Liver (tissue), 9 donors: ENCODE results near the gene MOXD1. TPM values are rescaled to one million over a fixed set of nuclear protein-coding genes. Genes with fewer than 3 reads are reported as not detected.

ENCODE experiments used
- DNase-seq: peaks from one replicate; pipeline ENCODE4 v3.0.0-alpha.2; 2017; ENCODE audit warnings: low spot score
- H3K27ac ChIP-seq, 2 donors: one replicate each; pipeline ENCODE4 v1.7.0; 2013; ENCODE audit warnings: inconsistent platforms in 2 of 2, low read length in 2 of 2, control low read depth in 1 of 2, low read depth in 1 of 2, mild to moderate bottlenecking in 1 of 2
- H3K27me3 ChIP-seq, 4 donors: one replicate each; pipeline versions ENCODE4 v1.6.1 to v1.7.0; 2013; ENCODE audit warnings: low read length in 3 of 4, inconsistent platforms in 1 of 4, mild to moderate bottlenecking in 1 of 4, moderate library complexity in 1 of 4; ENCODE audit not compliant: control insufficient read depth in 4 of 4, insufficient read depth in 4 of 4
- H3K36me3 ChIP-seq, 4 donors: one replicate each; pipeline versions ENCODE4 v1.6.1 to v1.7.0; 2013; ENCODE audit warnings: low read length in 3 of 4, mild to moderate bottlenecking in 3 of 4, low read depth in 1 of 4, moderate library complexity in 1 of 4; ENCODE audit not compliant: control insufficient read depth in 4 of 4, insufficient read depth in 3 of 4
- H3K4me1 ChIP-seq, 4 donors: one replicate each; pipeline versions ENCODE4 v1.6.1 to v1.7.0; 2013; ENCODE audit warnings: low read length in 3 of 4, mild to moderate bottlenecking in 3 of 4, moderate library complexity in 1 of 4; ENCODE audit not compliant: control insufficient read depth in 4 of 4, insufficient read depth in 4 of 4
- H3K4me3 ChIP-seq, 3 donors: one replicate each; pipeline versions ENCODE4 v1.6.1 to v1.7.0; 2013; ENCODE audit warnings: low read length in 3 of 3, control low read depth in 1 of 3, low read depth in 1 of 3, mild to moderate bottlenecking in 1 of 3
- H3K9ac ChIP-seq, 2 donors: one replicate each; pipeline ENCODE4 v1.7.0; 2013; ENCODE audit warnings: low read length in 2 of 2, mild to moderate bottlenecking in 2 of 2, moderate library complexity in 2 of 2, control low read depth in 1 of 2, low read depth in 1 of 2
- H3K9me3 ChIP-seq, 4 donors: one replicate each; pipeline versions ENCODE4 v1.6.1 to v1.7.0; 2013; ENCODE audit warnings: low read length in 3 of 4; ENCODE audit not compliant: control insufficient read depth in 4 of 4
- ATF3 ChIP-seq: IDR thresholded peaks from 2 replicates; pipeline ENCODE4 v1.6.1; 2016; ENCODE audit warnings: antibody characterized with exemption
- CTCF ChIP-seq: fragments of 150-350 bp; IDR thresholded peaks from 2 replicates; pipeline ENCODE4 v1.5.1; 2017; ENCODE audit warnings: improper control_type of control experiment, low read depth, low read length; ENCODE audit not compliant: missing input control
- EGR1 ChIP-seq, 2 donors: IDR thresholded peaks; 2 replicates each; pipeline ENCODE4 v1.6.1; 2016 to 2018; ENCODE audit warnings: antibody characterized with exemption in 2 of 2, low read depth in 2 of 2
- FOXA1 ChIP-seq: IDR thresholded peaks from 2 replicates; pipeline ENCODE4 v1.6.1; 2016; ENCODE audit warnings: antibody characterized with exemption
- FOXA2 ChIP-seq: IDR thresholded peaks from 2 replicates; pipeline ENCODE4 v1.6.1; 2016; ENCODE audit warnings: antibody characterized with exemption
- GABPA ChIP-seq, 2 donors: IDR thresholded peaks in 1 of 2; conservative IDR thresholded peaks in 1 of 2; 2 replicates each; pipeline ENCODE4 v1.6.1; 2016; ENCODE audit warnings: antibody characterized with exemption in 2 of 2, mild to moderate bottlenecking in 1 of 2, moderate library complexity in 1 of 2
- HNF4A ChIP-seq, 2 donors: conservative IDR thresholded peaks; 2 replicates each; pipeline ENCODE4 v1.6.1; 2016; ENCODE audit warnings: antibody characterized with exemption in 2 of 2, mild to moderate bottlenecking in 2 of 2
- HNF4G ChIP-seq: IDR thresholded peaks from 2 replicates; pipeline ENCODE4 v1.6.1; 2016; ENCODE audit warnings: antibody characterized with exemption
- JUND ChIP-seq, 2 donors: IDR thresholded peaks; 2 replicates each; pipeline ENCODE4 v1.6.1; 2016; ENCODE audit warnings: antibody characterized with exemption in 2 of 2
- MAX ChIP-seq: IDR thresholded peaks from 2 replicates; pipeline ENCODE4 v1.6.1; 2016; ENCODE audit warnings: antibody characterized with exemption
- NR2F2 ChIP-seq: IDR thresholded peaks from 2 replicates; pipeline ENCODE4 v1.6.1; 2016; ENCODE audit warnings: antibody characterized with exemption
- RAD21 ChIP-seq, 2 donors: IDR thresholded peaks; 2 replicates each; pipeline ENCODE4 v1.6.1; 2016; ENCODE audit warnings: antibody characterized with exemption in 2 of 2, mild to moderate bottlenecking in 2 of 2
- REST ChIP-seq: IDR thresholded peaks from 2 replicates; pipeline ENCODE4 v1.6.1; 2016; ENCODE audit warnings: antibody characterized with exemption, mild to moderate bottlenecking
- RXRA ChIP-seq, 2 donors: IDR thresholded peaks; 2 replicates each; pipeline ENCODE4 v1.6.1; 2017 to 2018; ENCODE audit warnings: antibody characterized with exemption in 2 of 2, mild to moderate bottlenecking in 1 of 2
- SP1 ChIP-seq: IDR thresholded peaks from 2 replicates; pipeline ENCODE4 v1.6.1; 2018; ENCODE audit warnings: antibody characterized with exemption, mild to moderate bottlenecking
- TAF1 ChIP-seq: conservative IDR thresholded peaks from 2 replicates; pipeline ENCODE4 v1.6.1; 2016; ENCODE audit warnings: antibody characterized with exemption, mild to moderate bottlenecking
- YY1 ChIP-seq: IDR thresholded peaks from 2 replicates; pipeline ENCODE4 v1.6.1; 2016; ENCODE audit warnings: antibody characterized with exemption, mild to moderate bottlenecking
- ZBTB33 ChIP-seq: IDR thresholded peaks from 2 replicates; pipeline ENCODE4 v1.6.1; 2016; ENCODE audit warnings: antibody characterized with exemption
- WGBS: extraction: QIAGEN DNeasy Blood & Tissue Kit; methylation state at CpG from one replicate; pipeline ENCODE4 v1.1.7; 2013; 5-methylcytosine and 5-hydroxymethylcytosine counted together
- polyA plus RNA-seq, 2 donors: library from polyadenylated mRNA; stranded (reverse) in 1 of 2; unstranded in 1 of 2; fragments of 200-250 nt in 1 of 2; fragments of >200 nt in 1 of 2; fragmentation: Nextera tagmentation in 1 of 2; extraction: Ambion mirVana in 1 of 2; gene quantifications; one replicate each; pipeline versions ENCODE4 v1.2.1 to v1.2.3, GENCODE V29; 2013 to 2015
- total RNA-seq, 2 donors: library from RNA; depleted of rRNA; stranded (reverse); fragments of >200 nt; gene quantifications; one replicate each; pipeline ENCODE4 v1.2.3, GENCODE V29; 2014
- donor health status: healthy.
- donor health status: healthy.
- donor health status: healthy.
- donor health status: healthy.
- donor health status: healthy.

MOXD1 gene
- total and polyA plus RNA-seq, 4 donors: 0.14 to 0.48 (median 0.24) TPM

GRCh38 chr6:132287101-132287500, 114.2 kb downstream of the MOXD1 start:
- no peaks in the 10 kb centered on the region for H3K36me3 ChIP-seq
- H3K27ac ChIP-seq: no peak overlapping the region

More at GRCh38 chr6:132287101-132287500, 114.2 kb downstream of the MOXD1 start:
- Histone ChIP-seq H3K27me3 (no peaks in the 10 kb centered on the region), H3K9ac (no peak overlapping the region), H3K4me3 (no peak overlapping the region), H3K9me3 (no peaks in the 10 kb centered on the region), H3K4me1 (peaks cover 0 to 3% (median 1%) of the 10 kb centered on the region in 4 donors)
- DNase-seq: no peak
- WGBS: 85% methylated on average over 1 of the region's 1 CpG
- TF ChIP-seq JUND (IDR thresholded peaks at IDR 0.05) (no peak), YY1 (no peak), SP1 (no peak), REST (no peak), RAD21 (IDR thresholded peaks at IDR 0.05) (no peak), FOXA1 (no peak), MAX (no peak), ATF3 (no peak), HNF4A (conservative IDR thresholded peaks at IDR 0.05) (no peak), CTCF (no peak), ZBTB33 (no peak), HNF4G (no peak), RXRA (IDR thresholded peaks at IDR 0.05) (no peak), EGR1 (IDR thresholded peaks at IDR 0.05; ENCODE audit: low read depth in 2 of 2) (no peak), TAF1 (no peak), FOXA2 (no peak), GABPA (IDR thresholded peaks at IDR 0.05 in 1 of 2, conservative IDR thresholded peaks at IDR 0.05 in 1 of 2) (no peak), NR2F2 (no peak)
